ENCODE measurements around the gene RIC1. TPM values are rescaled to one million over a fixed set of nuclear protein-coding genes. Genes with fewer than 3 reads are reported as not detected.

Gene RIC1
- total and polyA plus RNA-seq, 2 of the 13 experiments (the other 11 are each of a cell fraction or from before 2014, with no cell fraction given) = 18.2 to 19.0 TPM

DNA sequence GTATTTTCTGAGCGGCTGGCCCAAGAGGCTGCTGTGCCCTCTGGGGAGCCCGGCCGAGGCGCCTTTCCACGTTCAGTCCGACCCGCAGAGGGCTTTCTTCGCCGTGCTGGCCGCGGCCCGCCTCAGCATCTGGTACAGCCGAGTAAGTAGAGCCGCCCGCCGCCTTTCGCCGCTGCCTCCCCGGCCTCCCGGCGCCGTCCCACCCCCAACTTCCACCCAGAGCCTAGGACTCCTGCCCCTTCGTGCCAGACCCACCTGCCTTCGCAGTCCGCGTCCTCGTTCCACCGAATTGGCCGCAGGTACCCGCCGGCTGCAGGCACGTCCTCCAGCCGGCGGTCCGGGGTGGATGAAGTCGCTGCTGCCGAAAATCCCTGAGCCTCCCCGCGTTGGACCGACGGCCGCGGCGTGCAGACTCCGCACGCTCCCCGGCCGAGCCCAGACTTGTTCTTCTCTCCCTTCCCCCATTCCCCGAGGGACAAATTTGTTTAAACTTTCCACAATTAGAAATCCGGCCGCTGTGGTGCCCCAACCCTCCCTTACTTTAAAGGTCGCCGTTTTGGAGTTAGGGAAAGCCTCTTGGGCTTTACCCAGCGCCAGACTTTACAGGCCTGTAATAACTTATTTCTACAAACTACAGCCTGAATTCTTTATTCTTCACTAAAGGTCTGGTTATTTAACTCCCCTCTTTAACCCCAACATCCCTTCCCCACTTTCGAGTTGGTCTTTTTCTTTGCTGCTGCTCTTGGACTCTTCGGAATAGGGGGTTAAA is 589 bp downstream of the RIC1 start (continued):
- TF ChIP-seq ZNF749 (CRISPR knock-in tag; IDR thresholded peaks at IDR 0.05; ENCODE audit: borderline replicate concordance) (no peak), ZNF768 (CRISPR knock-in tag; IDR thresholded peaks at IDR 0.05) (no peak), KAT7 (CRISPR knock-in tag; IDR thresholded peaks at IDR 0.05; ENCODE audit: borderline replicate concordance) (0 out of 2 replicates have a peak, but pooled peaks have one; percentile 44), BCL6 (CRISPR knock-in tag; IDR thresholded peaks at IDR 0.05) (no peak), JARID2 (CRISPR knock-in tag; IDR thresholded peaks at IDR 0.05; ENCODE audit: insufficient replicate concordance) (no peak), SATB2 (CRISPR knock-in tag; IDR thresholded peaks at IDR 0.05) (no peak), PPARG (CRISPR knock-in tag; conservative IDR thresholded peaks at IDR 0.05) (no peak), NONO (IDR thresholded peaks at IDR 0.05) (no peak), NONO (CRISPR knock-in tag; conservative IDR thresholded peaks at IDR 0.05) (no peak), NFYB (CRISPR knock-in tag; IDR thresholded peaks at IDR 0.05) (no peak), SP5 (CRISPR knock-in tag; IDR thresholded peaks at IDR 0.05; ENCODE audit: borderline replicate concordance, low read depth) (no peak), ZNF354B (CRISPR knock-in tag; IDR thresholded peaks at IDR 0.05) (no peak), ZBTB8A (CRISPR knock-in tag; IDR thresholded peaks at IDR 0.05; ENCODE audit: borderline replicate concordance, low read depth) (no peak), ZNF468 (CRISPR knock-in tag; IDR thresholded peaks at IDR 0.05) (no peak)
- TF ChIP-seq, protein P1, sequence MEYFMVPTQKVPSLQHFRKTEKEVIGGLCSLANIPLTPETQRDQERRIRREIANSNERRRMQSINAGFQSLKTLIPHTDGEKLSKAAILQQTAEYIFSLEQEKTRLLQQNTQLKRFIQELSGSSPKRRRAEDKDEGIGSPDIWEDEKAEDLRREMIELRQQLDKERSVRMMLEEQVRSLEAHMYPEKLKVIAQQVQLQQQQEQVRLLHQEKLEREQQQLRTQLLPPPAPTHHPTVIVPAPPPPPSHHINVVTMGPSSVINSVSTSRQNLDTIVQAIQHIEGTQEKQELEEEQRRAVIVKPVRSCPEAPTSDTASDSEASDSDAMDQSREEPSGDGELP (IDR thresholded peaks at IDR 0.05; ENCODE audit: borderline replicate concordance, low read depth) = no peak
- TF ChIP-seq, protein P2, sequence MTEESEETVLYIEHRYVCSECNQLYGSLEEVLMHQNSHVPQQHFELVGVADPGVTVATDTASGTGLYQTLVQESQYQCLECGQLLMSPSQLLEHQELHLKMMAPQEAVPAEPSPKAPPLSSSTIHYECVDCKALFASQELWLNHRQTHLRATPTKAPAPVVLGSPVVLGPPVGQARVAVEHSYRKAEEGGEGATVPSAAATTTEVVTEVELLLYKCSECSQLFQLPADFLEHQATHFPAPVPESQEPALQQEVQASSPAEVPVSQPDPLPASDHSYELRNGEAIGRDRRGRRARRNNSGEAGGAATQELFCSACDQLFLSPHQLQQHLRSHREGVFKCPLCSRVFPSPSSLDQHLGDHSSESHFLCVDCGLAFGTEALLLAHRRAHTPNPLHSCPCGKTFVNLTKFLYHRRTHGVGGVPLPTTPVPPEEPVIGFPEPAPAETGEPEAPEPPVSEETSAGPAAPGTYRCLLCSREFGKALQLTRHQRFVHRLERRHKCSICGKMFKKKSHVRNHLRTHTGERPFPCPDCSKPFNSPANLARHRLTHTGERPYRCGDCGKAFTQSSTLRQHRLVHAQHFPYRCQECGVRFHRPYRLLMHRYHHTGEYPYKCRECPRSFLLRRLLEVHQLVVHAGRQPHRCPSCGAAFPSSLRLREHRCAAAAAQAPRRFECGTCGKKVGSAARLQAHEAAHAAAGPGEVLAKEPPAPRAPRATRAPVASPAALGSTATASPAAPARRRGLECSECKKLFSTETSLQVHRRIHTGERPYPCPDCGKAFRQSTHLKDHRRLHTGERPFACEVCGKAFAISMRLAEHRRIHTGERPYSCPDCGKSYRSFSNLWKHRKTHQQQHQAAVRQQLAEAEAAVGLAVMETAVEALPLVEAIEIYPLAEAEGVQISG (CRISPR knock-in tag; IDR thresholded peaks at IDR 0.05) = no peak
- TF ChIP-seq, protein P3, sequence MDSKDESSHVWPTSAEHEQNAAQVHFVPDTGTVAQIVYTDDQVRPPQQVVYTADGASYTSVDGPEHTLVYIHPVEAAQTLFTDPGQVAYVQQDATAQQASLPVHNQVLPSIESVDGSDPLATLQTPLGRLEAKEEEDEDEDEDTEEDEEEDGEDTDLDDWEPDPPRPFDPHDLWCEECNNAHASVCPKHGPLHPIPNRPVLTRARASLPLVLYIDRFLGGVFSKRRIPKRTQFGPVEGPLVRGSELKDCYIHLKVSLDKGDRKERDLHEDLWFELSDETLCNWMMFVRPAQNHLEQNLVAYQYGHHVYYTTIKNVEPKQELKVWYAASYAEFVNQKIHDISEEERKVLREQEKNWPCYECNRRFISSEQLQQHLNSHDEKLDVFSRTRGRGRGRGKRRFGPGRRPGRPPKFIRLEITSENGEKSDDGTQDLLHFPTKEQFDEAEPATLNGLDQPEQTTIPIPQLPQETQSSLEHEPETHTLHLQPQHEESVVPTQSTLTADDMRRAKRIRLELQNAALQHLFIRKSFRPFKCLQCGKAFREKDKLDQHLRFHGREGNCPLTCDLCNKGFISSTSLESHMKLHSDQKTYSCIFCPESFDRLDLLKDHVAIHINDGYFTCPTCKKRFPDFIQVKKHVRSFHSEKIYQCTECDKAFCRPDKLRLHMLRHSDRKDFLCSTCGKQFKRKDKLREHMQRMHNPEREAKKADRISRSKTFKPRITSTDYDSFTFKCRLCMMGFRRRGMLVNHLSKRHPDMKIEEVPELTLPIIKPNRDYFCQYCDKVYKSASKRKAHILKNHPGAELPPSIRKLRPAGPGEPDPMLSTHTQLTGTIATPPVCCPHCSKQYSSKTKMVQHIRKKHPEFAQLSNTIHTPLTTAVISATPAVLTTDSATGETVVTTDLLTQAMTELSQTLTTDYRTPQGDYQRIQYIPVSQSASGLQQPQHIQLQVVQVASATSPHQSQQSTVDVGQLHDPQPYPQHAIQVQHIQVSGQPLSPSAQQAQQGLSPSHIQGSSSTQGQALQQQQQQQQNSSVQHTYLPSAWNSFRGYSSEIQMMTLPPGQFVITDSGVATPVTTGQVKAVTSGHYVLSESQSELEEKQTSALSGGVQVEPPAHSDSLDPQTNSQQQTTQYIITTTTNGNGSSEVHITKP (CRISPR knock-in tag; IDR thresholded peaks at IDR 0.05; ENCODE audit: low read depth) = no peak
- TF ChIP-seq, protein P4, sequence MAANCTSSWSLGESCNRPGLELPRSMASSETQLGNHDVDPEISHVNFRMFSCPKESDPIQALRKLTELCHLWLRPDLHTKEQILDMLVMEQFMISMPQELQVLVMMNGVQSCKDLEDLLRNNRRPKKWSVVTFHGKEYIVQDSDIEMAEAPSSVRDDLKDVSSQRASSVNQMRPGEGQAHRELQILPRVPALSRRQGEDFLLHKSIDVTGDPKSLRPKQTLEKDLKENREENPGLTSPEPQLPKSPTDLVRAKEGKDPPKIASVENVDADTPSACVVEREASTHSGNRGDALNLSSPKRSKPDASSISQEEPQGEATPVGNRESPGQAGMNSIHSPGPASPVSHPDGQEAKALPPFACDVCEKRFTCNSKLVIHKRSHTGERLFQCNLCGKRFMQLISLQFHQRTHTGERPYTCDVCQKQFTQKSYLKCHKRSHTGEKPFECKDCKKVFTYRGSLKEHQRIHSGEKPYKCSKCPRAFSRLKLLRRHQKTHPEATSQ (CRISPR knock-in tag; IDR thresholded peaks at IDR 0.05; ENCODE audit: borderline replicate concordance) = 0 out of 2 replicates have a peak, but pooled peaks have one; percentile 37
- TF ChIP-seq, protein P5, sequence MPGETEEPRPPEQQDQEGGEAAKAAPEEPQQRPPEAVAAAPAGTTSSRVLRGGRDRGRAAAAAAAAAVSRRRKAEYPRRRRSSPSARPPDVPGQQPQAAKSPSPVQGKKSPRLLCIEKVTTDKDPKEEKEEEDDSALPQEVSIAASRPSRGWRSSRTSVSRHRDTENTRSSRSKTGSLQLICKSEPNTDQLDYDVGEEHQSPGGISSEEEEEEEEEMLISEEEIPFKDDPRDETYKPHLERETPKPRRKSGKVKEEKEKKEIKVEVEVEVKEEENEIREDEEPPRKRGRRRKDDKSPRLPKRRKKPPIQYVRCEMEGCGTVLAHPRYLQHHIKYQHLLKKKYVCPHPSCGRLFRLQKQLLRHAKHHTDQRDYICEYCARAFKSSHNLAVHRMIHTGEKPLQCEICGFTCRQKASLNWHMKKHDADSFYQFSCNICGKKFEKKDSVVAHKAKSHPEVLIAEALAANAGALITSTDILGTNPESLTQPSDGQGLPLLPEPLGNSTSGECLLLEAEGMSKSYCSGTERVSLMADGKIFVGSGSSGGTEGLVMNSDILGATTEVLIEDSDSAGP (CRISPR knock-in tag; IDR thresholded peaks at IDR 0.05; ENCODE audit: borderline replicate concordance) = no peak; the same call in 1 of the 2 replicates
